Measurements from ENCODE around the gene ANGPTL8. TPM values are rescaled to one million over a fixed set of nuclear protein-coding genes. Genes with fewer than 3 reads are reported as not detected.
A peak's percentile ranks its signal among the peaks of the same experiment; 100 is the strongest.

The ANGPTL8 gene
- total and polyA plus RNA-seq, 2 of the 13 experiments (the other 11 are each of a cell fraction or from before 2014, with no cell fraction given) = 27.3 to 243 TPM

DNA sequence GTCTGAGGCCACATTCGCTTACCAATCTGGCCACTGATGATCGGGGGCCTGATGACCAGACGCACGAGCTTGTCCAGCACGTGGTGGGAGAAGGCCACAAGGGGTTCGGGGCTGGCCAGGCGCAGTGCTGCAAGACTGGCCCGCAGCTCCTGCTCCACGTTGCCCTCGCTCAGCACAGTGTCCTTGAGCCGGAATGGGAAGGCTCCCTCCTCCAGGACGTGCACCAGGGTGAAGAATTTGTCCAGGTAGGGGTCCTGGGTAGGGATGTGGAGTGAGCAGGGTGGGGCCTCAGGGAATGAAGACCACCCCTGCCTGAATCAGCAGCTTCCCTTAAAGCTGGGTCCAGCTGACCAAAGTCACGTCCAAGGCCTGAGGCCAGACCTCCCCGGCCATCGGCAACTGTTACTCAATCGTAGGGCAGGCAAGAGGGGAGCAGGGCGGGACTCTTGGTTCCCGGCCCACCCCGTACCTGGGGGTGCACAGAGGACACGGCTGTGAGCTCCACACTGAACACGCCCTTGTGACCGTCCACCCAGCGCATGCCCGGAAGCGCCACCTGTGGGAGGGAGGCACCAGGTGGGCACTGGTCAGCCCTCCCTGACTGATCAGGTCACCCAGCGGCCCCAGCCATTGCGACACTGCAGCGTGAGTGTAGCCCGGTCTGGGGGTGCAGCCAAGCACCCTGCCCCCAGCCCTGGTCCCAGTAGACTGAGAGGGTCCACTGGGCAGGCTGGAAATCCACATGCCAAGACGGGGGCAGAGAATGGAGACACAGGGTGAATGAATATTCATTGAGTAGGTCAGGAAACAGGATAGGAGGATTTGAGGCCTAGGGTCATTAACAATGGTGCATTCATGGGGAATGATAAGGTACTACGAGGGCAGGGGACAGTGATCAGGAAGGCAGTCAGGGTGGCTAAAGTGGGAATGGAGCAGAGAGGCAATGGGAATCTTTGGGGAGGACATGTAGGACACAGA lies 2.8 kb upstream of the ANGPTL8 start:
- peak; percentile 65 for ATAC-seq
- peak overlapping the region; percentile 96 for H3K4me2 ChIP-seq (ENCODE audit: low read depth, low read length)
- H2AFZ ChIP-seq (ENCODE audit: low read length) = no peak overlapping the region
- BruUV-seq (replicated peaks) = TSS peak; percentile 61
- in situ Hi-C loops (cut with HindIII; ENCODE audit: extremely low pct_ligation_motif_present, low pct_unique_long_range_greater_than_20kb) = no loop called here
- peak; percentile 87 for DNase-seq (ENCODE audit: low spot score)
- peaks cover 10% of the 10 kb centered on the region for H3K79me2 ChIP-seq (ENCODE audit: insufficient read depth, low read length)
- peaks cover 3 to 12% of the 10 kb centered on the region in 2 experiments; a peak in 3 of 5 replicates for H3K36me3 ChIP-seq (replicated peaks in 1 of 2; ENCODE audit: control insufficient read depth in 1 of 2, insufficient read depth in 2 of 2, low read length in 2 of 2)
- intact Hi-C loops (cut with micrococcal nuclease; ENCODE audit: unreplicated experiment) = no loop called here
- FAIRE-seq = peak; percentile 15
- H3K27ac ChIP-seq (ENCODE audit: extremely low read length, insufficient read depth, low read length) = peak overlapping the region; percentile 94
- H4K20me1 ChIP-seq (ENCODE audit: insufficient read depth, low read length) = no peaks in the 10 kb centered on the region
- H3K9ac ChIP-seq (ENCODE audit: insufficient read depth, low read depth, low read length) = peak overlapping the region; percentile 68
- ChIA-PET CTCF (ENCODE audit: low intra/inter-chr PET ratio, low total read pairs) (no interaction called here), POLR2A (interaction anchor here (0.6 to 2.9 kb wide), 14 partner anchors 19 to 182 kb away, joined by 3 to 22 read pairs (median 4); partner anchors contain the start of genes KANK2, LDLR, RAB3D and RGL3)
- 2% methylated on average over 12 of the region's 31 CpGs for WGBS (ENCODE audit: low lambda C conversion rate)
- H3K4me3 ChIP-seq (replicated peaks in 1 of 3; ENCODE audit: insufficient read depth in 1 of 3, low read depth in 2 of 3, low read length in 3 of 3) = peak overlapping the region; percentile 27 to 72 (median 50)
- peaks cover 82% of the 10 kb centered on the region for H3K4me1 ChIP-seq (ENCODE audit: insufficient read depth, low read length)
- H3K27me3 ChIP-seq (ENCODE audit: control insufficient read depth in 1 of 2, insufficient read depth in 2 of 2, low read length in 2 of 2) = no peaks in the 10 kb centered on the region
- H3K9me3 ChIP-seq (ENCODE audit: low read length) = no peaks in the 10 kb centered on the region
- TF ChIP-seq ZSCAN5A (CRISPR knock-in tag; IDR thresholded peaks at IDR 0.05; ENCODE audit: borderline replicate concordance) (peak; percentile 55; the same call in 1 of the 2 replicates), CCDC6 (CRISPR knock-in tag; IDR thresholded peaks at IDR 0.05) (peak; percentile 20; the same call in 1 of the 2 replicates), ZNF703 (CRISPR knock-in tag; IDR thresholded peaks at IDR 0.05; ENCODE audit: borderline replicate concordance) (no peak), JUND (CRISPR knock-in tag; IDR thresholded peaks at IDR 0.05) (0 out of 2 replicates have a peak, but pooled peaks have one; percentile 34), ZFX (CRISPR knock-in tag; IDR thresholded peaks at IDR 0.05; ENCODE audit: low read depth) (peak; percentile 79; the same call in 1 of the 2 replicates), ZNF746 (CRISPR knock-in tag; IDR thresholded peaks at IDR 0.05) (peak; percentile 88; the same call in 1 of the 2 replicates), ZNF563 (CRISPR knock-in tag; IDR thresholded peaks at IDR 0.05) (peak; percentile 71; the same call in 1 of the 2 replicates), KLF6 (CRISPR knock-in tag; IDR thresholded peaks at IDR 0.05) (no peak; the same call in 1 of the 2 replicates), ATF7-NPFF (CRISPR knock-in tag; IDR thresholded peaks at IDR 0.05; ENCODE audit: low read depth) (0 out of 2 replicates have a peak, but pooled peaks have one; percentile 31), NCOR1 (IDR thresholded peaks at IDR 0.05; ENCODE audit: borderline replicate concordance, low read length) (peak; percentile 94), ZNF468 (CRISPR knock-in tag; IDR thresholded peaks at IDR 0.05) (no peak), ZNF614 (CRISPR knock-in tag; IDR thresholded peaks at IDR 0.05; ENCODE audit: borderline replicate concordance) (no peak), ZFP37 (CRISPR knock-in tag; IDR thresholded peaks at IDR 0.05; ENCODE audit: borderline replicate concordance) (peak; percentile 84; the same call in 1 of the 2 replicates), HNRNPUL1 (IDR thresholded peaks at IDR 0.05; ENCODE audit: low read depth, low read length) (no peak), TP53 (CRISPR knock-in tag; conservative IDR thresholded peaks at IDR 0.05) (0 out of 2 replicates have a peak, but pooled peaks have one; percentile 60), ZBTB7B (CRISPR knock-in tag; IDR thresholded peaks at IDR 0.05) (peak; percentile 97; the same call in 1 of the 2 replicates), XRCC5 (optimal IDR thresholded peaks at IDR 0.05; ENCODE audit: low read length) (peak; percentile 32)
- TF ChIP-seq, protein P1, sequence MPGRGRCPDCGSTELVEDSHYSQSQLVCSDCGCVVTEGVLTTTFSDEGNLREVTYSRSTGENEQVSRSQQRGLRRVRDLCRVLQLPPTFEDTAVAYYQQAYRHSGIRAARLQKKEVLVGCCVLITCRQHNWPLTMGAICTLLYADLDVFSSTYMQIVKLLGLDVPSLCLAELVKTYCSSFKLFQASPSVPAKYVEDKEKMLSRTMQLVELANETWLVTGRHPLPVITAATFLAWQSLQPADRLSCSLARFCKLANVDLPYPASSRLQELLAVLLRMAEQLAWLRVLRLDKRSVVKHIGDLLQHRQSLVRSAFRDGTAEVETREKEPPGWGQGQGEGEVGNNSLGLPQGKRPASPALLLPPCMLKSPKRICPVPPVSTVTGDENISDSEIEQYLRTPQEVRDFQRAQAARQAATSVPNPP (CRISPR knock-in tag; IDR thresholded peaks at IDR 0.05) = no peak

All from HepG2 (cell line).